Fibroblast of villous mesenchyme (primary cell): ENCODE results near the gene ARID1A. TPM values are rescaled to one million over a fixed set of nuclear protein-coding genes. Genes with fewer than 3 reads are reported as not detected.

ENCODE experiments used
- DNase-seq: peaks from one replicate; pipeline ENCODE4 v3.0.0-alpha.2; 2010; ENCODE audit warnings: low read depth
- H3K4me3 ChIP-seq: 2 replicates; pipeline ENCODE4 v1.5.1; 2011; ENCODE audit warnings: low read depth, mild to moderate bottlenecking, low read length
- CTCF ChIP-seq: IDR thresholded peaks from 2 replicates; pipeline ENCODE4 v1.5.1; 2012; ENCODE audit warnings: low read depth, mild to moderate bottlenecking, low read length; ENCODE audit not compliant: insufficient read depth
- total RNA-seq: library from RNA; depleted of rRNA; stranded (reverse); fragments of >200 nt; gene quantifications from 2 replicates; pipeline ENCODE4 v1.2.3, GENCODE V29; 2012

Gene ARID1A
- total RNA-seq, 1 donor: 31.1 TPM

GRCh38 chr1:26747048-26747447, 51.2 kb downstream of the ARID1A start:
- H3K4me3 ChIP-seq: no peak overlapping the region
- no peak for DNase-seq
- no peak for TF ChIP-seq CTCF

- TF ChIP-seq CTCF: no peak
- no peak for DNase-seq
- no peak overlapping the region for H3K4me3 ChIP-seq
Observed at GRCh38 chr1:26748351-26748750, 52.5 kb downstream of the ARID1A start.

- no peak for TF ChIP-seq CTCF
- DNase-seq: no peak
- H3K4me3 ChIP-seq: no peak overlapping the region
Observed at GRCh38 chr1:26749458-26749857, 53.6 kb downstream of the ARID1A start.

- no peak for DNase-seq
- no peak for TF ChIP-seq CTCF
- no peak overlapping the region for H3K4me3 ChIP-seq
Observed at GRCh38 chr1:26750428-26750827, 54.6 kb downstream of the ARID1A start.

- no peak overlapping the region for H3K4me3 ChIP-seq
- no peak for TF ChIP-seq CTCF
- DNase-seq: no peak
Observed at GRCh38 chr1:26752519-26752918, 56.7 kb downstream of the ARID1A start.

GRCh38 chr1:26754086-26754874, 58.5 kb downstream of the ARID1A start:
- no peak overlapping the region for H3K4me3 ChIP-seq
- DNase-seq: no peak
- no peak for TF ChIP-seq CTCF

- DNase-seq: no peak
- no peak overlapping the region for H3K4me3 ChIP-seq
- TF ChIP-seq CTCF: no peak
Observed at GRCh38 chr1:26758358-26758757, 62.5 kb downstream of the ARID1A start.
